HG02623 (cell line): ENCODE measurements around the gene CDCP2.

Experiments
- ATAC-seq: cut with Tn5 transposase; IDR thresholded peaks from one replicate; pipeline ENCODE4 v1.9.1; 2021; ENCODE audit warnings: moderate library complexity; ENCODE audit not compliant: unreplicated experiment

CDCP2 gene

GRCh38 chr1:54137534-54138061 lies 15.2 kb downstream of the CDCP2 start:
- no peak for ATAC-seq

GRCh38 chr1:54136963-54137533 lies 15.8 kb downstream of the CDCP2 start:
- no peak for ATAC-seq

GRCh38 chr1:54136269-54136896 lies 16.4 kb downstream of the CDCP2 start:
- ATAC-seq = no peak

- no peak for ATAC-seq
Observed at GRCh38 chr1:54135436-54136120, 17.2 kb downstream of the CDCP2 start.

- ATAC-seq = no peak
Observed at GRCh38 chr1:54134295-54134694, 18.5 kb downstream of the CDCP2 start.

GRCh38 chr1:54132495-54132894 lies 20.3 kb downstream of the CDCP2 start:
- no peak for ATAC-seq

- ATAC-seq = no peak
Observed at GRCh38 chr1:54131419-54131818, 21.4 kb downstream of the CDCP2 start.

GRCh38 chr1:54129858-54130257 lies 22.9 kb downstream of the CDCP2 start:
- ATAC-seq = no peak

GRCh38 chr1:54127594-54128300 lies 25.1 kb downstream of the CDCP2 start:
- ATAC-seq = no peak

- no peak for ATAC-seq
Observed at GRCh38 chr1:54126271-54126815, 26.5 kb downstream of the CDCP2 start.

- ATAC-seq = no peak
Observed at GRCh38 chr1:54125386-54126070, 27.3 kb downstream of the CDCP2 start.

- no peak for ATAC-seq
Observed at GRCh38 chr1:54124906-54125305, 27.9 kb downstream of the CDCP2 start.

GRCh38 chr1:54124472-54124871 lies 28.3 kb downstream of the CDCP2 start:
- no peak for ATAC-seq

GRCh38 chr1:54122992-54123391 lies 29.8 kb downstream of the CDCP2 start:
- no peak for ATAC-seq

GRCh38 chr1:54122135-54122751 lies 30.6 kb downstream of the CDCP2 start:
- ATAC-seq = no peak

- no peak for ATAC-seq
Observed at GRCh38 chr1:54121482-54122134, 31.2 kb downstream of the CDCP2 start.

GRCh38 chr1:54120698-54121481 lies 31.9 kb downstream of the CDCP2 start:
- ATAC-seq = no peak

GRCh38 chr1:54120018-54120697 lies 32.6 kb downstream of the CDCP2 start:
- ATAC-seq = no peak
